GM20431 (cell line): ENCODE results near the gene N4BP2L2.

ENCODE experiments used
- in situ Hi-C: fragments of 300-500 bp; cut with MseI, MboI; formaldehyde crosslinking; loops from one replicate; pipeline ENCODE4 v1.15.0; 2020; ENCODE audit warnings: low sequenced_read_pairs; ENCODE audit not compliant: unreplicated experiment

The N4BP2L2 gene

DNA sequence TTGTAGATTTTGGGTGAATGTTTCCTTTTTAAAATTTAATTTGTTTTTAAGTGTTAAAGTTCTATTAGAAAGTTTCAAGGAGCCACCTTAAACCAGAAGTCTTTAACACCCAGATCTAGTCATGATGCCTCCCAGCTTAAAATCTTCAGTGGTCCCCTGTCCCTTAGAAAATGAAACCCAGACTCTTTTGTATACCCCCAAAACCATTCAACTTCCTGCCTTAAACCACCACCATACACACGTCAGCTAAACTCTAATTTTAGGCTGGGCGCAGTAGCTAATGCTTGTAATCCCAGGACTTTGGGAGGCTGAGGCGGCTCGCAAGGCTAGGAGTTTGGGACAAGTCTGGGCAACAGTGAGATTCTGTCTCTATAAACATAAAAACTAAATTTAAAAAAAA is 148.5 kb downstream of the N4BP2L2 start:
- in situ Hi-C loops, result no loop called here

GRCh38 chr13:32385410-32385809 is 153.2 kb downstream of the N4BP2L2 start:
- in situ Hi-C loops, result no loop called here

- in situ Hi-C loops, result no loop called here
These were observed 153.9 kb downstream of the N4BP2L2 start for GRCh38 chr13:32384702-32385101.

GRCh38 chr13:32383836-32384618 is 154.6 kb downstream of the N4BP2L2 start:
- in situ Hi-C loops, result no loop called here
